Activated naive CD4-positive, alpha-beta T cell treated with anti-CD3 and anti-CD28 coated beads, Interleukin-2, amount 10 ng/mL, durations not matched to agents 7 days and 5 days (primary cell): ENCODE data around the gene COMMD4.
A peak's percentile ranks its signal among the peaks of the same experiment; 100 is the strongest.
"Not testable (repeated sequence)": the region's sequence is repeated elsewhere in the genome, so short reads cannot be mapped to it uniquely, and the experiment has no call there.

Experiments
- CTCF ChIA-PET: fragments of 350-600 bp; sonication (Branson Sonifier 250); formaldehyde crosslinking; loops from one replicate; lab custom pipeline; 2021; ENCODE audit warnings: antibody characterized with exemption; lab: Charles Lee
- DNase-seq: peaks from one replicate; pipeline ENCODE4 v3.0.0-alpha.2; 2020
- H3K27ac Mint-ChIP-seq: one replicate; pipeline ENCODE4 v1.8.0; 2021; ENCODE audit warnings: mild to moderate bottlenecking, moderate library complexity, mixed read lengths
- H3K27me3 Mint-ChIP-seq: one replicate; pipeline ENCODE4 v1.8.0; 2021; ENCODE audit warnings: mild to moderate bottlenecking, mixed read lengths
- H3K36me3 Mint-ChIP-seq: one replicate; pipeline ENCODE4 v1.8.0; 2021; ENCODE audit warnings: mixed read lengths
- H3K4me1 Mint-ChIP-seq: one replicate; pipeline ENCODE4 v1.8.0; 2021; ENCODE audit warnings: mixed read lengths
- H3K4me3 Mint-ChIP-seq: one replicate; pipeline ENCODE4 v1.8.0; 2021; ENCODE audit warnings: mild to moderate bottlenecking, moderate library complexity, mixed read lengths
- H3K9me3 Mint-ChIP-seq: one replicate; pipeline ENCODE4 v1.8.0; 2021; ENCODE audit warnings: mixed read lengths

COMMD4 gene

DNA sequence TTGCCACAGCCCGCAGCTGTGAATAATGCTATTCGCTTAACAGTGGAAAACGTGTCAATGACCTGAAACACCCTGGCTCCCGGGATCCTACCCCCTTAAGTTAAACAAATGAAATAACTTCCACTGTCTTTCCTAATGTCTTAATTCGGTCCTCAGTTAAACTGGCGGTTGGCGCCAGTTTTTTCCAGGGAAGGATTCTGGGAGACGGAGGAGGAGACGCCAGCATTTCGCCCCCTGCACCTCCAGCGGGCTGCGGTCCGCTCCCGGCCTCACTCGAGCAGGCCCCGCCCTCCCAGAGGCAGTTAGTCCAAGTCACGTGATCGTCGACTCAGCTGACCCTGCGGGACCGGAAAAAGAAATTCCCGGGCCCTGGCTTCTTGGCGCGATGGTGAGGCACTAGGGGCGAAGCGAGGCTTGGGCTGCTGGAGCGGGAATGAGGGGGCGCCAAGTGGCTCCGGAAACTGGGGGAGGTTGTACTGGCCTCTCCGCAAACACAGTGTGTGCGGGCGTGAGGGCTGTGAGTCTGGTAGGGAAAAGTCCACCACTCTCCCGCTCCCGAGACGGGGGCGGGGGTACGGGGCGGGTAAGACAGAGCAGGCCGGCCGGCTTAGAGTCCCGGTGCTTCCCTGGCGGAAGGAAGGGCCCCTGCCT lies at the start of gene COMMD4:
COMMD4 (plus strand) TSS at position 359 of the 651 bp plus-strand sequence; CDS start at position 386, 27 bp downstream.
- Mint-ChIP-seq H3K4me3 (peak within 1 kb of the TSS; percentile 98), H3K27me3 (peaks cover 8% of the 10 kb centered on the region), H3K9me3 (no peaks in the 10 kb centered on the region), H3K36me3 (peaks cover 7% of the 10 kb centered on the region), H3K4me1 (peaks cover 29% of the 10 kb centered on the region), H3K27ac (peak within 1 kb of the TSS; percentile 91)
- peak; percentile 92 for DNase-seq
- CTCF ChIA-PET = interaction anchor here (0.9 kb wide), 1 partner anchor 32 kb away, joined by 3 read pairs; no protein-coding TSS in a partner anchor

DNA sequence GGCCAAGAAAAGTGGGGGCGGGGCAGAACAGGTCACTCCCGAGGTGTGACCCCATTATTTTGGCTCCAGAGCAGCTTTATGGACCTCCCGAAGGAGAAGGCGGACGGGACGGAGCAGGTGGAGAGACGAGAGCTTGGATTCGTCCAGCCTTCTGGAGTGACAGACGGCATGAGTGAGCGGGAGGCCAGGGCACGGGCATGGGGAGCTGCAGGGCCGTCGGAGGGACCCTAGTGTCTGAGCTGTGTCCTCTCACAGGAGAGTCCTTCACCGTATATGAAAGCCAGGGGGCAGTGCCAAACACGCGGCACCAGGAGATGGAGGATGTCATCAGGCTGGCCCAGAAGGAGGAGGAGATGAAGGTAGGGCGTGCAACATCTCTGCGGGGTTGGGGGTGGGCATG lies 42.2 kb upstream of the COMMD4 start:
- H3K9me3 Mint-ChIP-seq, CTCF ChIA-PET, H3K4me3 Mint-ChIP-seq, H3K27ac Mint-ChIP-seq, H3K27me3 Mint-ChIP-seq, DNase-seq, H3K36me3 Mint-ChIP-seq, H3K4me1 Mint-ChIP-seq: not testable (repeated sequence)

DNA sequence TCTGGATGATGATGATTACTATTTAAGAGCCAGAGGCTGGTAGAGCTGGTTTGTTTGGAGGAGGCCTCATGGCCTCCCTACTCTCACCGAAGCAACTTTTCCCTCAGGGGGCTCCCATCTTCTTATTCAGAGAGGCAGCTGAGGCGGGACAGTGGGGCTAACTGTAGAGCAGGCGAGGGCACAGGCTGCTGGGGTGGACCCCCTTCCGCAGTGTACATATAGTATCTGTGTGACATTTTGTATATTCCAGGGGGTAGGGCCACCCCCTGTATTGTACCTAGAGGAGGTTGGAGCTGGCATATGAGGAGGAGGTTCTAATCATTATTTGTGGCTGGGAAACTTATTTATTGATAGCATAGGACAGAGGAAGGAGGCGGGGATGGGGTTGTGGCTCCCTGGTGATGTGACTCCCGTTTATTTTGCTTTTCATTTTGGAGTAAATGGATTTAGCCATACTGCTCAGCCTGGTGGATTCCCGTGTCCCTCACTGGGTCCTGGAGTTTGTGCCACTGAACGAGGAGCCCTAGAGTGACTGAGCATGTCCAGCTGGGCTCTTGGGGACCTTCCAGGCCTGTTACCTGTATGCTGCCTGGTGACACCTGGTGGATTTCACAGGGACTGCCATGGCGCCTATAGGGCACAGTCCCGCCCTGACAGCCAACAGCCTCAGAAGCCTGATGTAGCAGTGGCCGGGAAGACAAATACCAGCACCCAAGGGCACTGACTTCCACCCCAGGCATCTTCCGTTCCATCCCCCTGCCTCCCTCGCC lies 37.1 kb upstream of the COMMD4 start:
- not testable (repeated sequence) for H3K9me3 Mint-ChIP-seq, H3K36me3 Mint-ChIP-seq, DNase-seq, H3K4me3 Mint-ChIP-seq, H3K27ac Mint-ChIP-seq, H3K4me1 Mint-ChIP-seq
- peaks cover 15% of the 10 kb centered on the region for H3K27me3 Mint-ChIP-seq
- CTCF ChIA-PET = interaction anchor here (0.8 to 1.6 kb wide), 2 partner anchors 265 to 268 kb away, joined by 3 to 5 read pairs; no protein-coding TSS in a partner anchor

DNA sequence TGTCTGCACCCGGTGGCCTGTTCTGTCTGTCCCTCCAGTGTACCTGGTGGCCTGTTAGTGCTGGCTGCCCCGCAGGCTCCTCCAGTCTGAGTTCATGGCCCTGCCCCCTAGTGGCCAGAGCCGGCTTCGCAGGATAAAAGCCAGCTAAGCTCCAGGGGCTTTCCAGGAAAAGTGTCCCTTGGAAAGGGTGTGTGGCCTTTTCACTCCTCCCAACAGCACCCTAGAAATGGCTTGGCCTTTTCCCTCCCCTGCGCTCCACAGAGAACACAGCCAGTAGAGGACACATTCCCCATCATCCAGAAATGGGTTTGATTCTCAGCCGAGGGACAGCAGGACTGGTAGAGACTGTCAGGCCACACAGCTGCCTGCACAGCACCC lies 36.6 kb upstream of the COMMD4 start:
- H3K27me3 Mint-ChIP-seq = peaks cover 20% of the 10 kb centered on the region
- H3K36me3 Mint-ChIP-seq, H3K4me3 Mint-ChIP-seq, H3K4me1 Mint-ChIP-seq, H3K27ac Mint-ChIP-seq, H3K9me3 Mint-ChIP-seq: not testable (repeated sequence)
- DNase-seq = peak; percentile 76
- CTCF ChIA-PET = interaction anchor here (1.0 to 1.6 kb wide), 3 partner anchors 169 to 270 kb away, joined by 3 read pairs; no protein-coding TSS in a partner anchor

DNA sequence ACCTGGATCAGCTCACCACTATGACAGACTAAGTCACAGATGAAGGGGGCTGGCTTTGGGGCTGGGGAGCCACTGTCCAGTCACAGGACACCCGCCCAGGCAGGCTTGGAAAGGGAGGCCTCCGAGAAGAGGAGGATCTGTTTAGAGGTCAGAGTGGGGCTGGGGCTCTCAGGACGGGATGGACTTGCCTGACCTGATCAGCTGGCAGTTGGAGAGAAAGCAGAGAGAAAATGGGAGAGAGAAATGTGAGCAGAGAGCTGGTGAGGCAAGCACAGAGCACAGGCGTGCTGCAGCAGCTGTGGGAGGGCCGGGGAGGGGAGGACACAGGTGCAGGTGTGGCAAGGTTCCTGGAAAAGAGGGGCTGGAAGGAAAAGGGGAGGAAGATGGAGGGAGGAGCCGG lies 35.8 kb upstream of the COMMD4 start:
- H3K27me3 Mint-ChIP-seq = peaks cover 24% of the 10 kb centered on the region
- not testable (repeated sequence) for H3K27ac Mint-ChIP-seq, H3K9me3 Mint-ChIP-seq, DNase-seq, H3K4me3 Mint-ChIP-seq, H3K36me3 Mint-ChIP-seq
- CTCF ChIA-PET = interaction anchor here (1.0 to 1.6 kb wide), 3 partner anchors 169 to 270 kb away, joined by 3 read pairs; no protein-coding TSS in a partner anchor
- H3K4me1 Mint-ChIP-seq = peaks cover 11% of the 10 kb centered on the region

DNA sequence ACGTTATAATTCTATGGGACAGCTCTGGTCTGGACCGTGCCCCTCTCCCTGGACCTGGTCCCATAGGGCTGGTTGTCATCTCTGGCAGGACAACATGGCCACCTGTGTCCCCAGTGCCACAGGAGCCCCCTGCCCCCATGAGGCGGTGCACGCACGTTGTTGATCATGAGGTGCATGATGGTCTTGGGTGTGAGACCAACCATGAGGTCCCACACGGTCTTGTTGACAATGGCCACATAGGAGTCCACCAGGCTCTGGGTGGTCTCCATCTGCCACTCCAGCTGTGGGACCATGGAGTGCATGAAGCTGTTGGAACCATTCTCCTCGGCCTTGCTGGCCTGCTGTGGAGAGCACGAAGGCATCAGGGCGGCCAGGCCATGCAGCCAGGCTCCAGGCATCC lies 33.5 kb upstream of the COMMD4 start:
- Mint-ChIP-seq H3K4me3 (no peak overlapping the region), H3K36me3 (no peaks in the 10 kb centered on the region), H3K9me3 (no peaks in the 10 kb centered on the region), H3K4me1 (peaks cover 11% of the 10 kb centered on the region), H3K27me3 (peaks cover 38% of the 10 kb centered on the region), H3K27ac (no peak overlapping the region)
- CTCF ChIA-PET = no interaction called here
- DNase-seq = no peak

DNA sequence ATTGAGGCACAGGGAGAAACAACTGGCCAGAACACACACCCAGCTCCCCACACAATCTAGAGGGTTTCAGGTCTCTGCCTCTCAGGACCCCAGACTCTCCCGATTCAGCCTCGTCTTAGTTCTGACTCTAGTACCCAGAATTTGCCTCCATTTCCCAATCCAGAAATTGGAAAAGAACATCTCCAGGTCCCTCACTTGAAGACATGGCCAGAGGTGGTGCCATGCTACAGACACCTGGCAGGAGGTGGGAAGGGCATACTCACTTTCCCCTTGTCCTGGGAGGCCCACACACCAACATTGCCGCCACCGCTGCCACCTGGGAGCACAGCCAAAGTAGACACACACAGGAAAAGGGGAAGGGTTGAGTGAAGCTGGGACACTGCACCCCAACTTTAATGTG lies 33.1 kb upstream of the COMMD4 start:
- DNase-seq, H3K36me3 Mint-ChIP-seq, CTCF ChIA-PET, H3K27ac Mint-ChIP-seq, H3K9me3 Mint-ChIP-seq, H3K4me3 Mint-ChIP-seq: not testable (repeated sequence)
- H3K27me3 Mint-ChIP-seq = peaks cover 43% of the 10 kb centered on the region
- peaks cover 14% of the 10 kb centered on the region for H3K4me1 Mint-ChIP-seq

DNA sequence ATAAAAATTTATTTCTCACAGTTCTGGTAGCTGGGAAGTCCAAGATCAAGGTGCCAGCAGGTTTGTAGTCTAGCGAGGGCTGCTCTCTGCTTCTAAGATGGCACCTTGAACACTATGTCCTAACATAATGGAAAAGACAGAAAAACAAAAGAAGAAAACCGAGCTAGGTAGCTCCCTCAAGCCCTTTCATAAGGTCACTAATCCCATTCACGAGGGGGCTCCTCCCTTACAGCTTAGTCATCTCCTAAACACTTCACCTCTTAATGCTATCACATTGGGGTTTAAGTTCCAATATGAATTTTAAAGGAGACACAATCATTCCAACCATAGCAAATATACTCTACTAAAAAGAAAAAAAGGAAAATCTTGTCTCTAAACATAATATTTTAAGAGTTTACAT lies 29.7 kb upstream of the COMMD4 start:
- peaks cover 58% of the 10 kb centered on the region for H3K27me3 Mint-ChIP-seq
- H3K4me1 Mint-ChIP-seq = peaks cover 17% of the 10 kb centered on the region
- CTCF ChIA-PET = no interaction called here
- DNase-seq = no peak
- H3K36me3 Mint-ChIP-seq = no peaks in the 10 kb centered on the region
- no peak overlapping the region for H3K4me3 Mint-ChIP-seq
- H3K9me3 Mint-ChIP-seq = no peaks in the 10 kb centered on the region
- H3K27ac Mint-ChIP-seq = no peak overlapping the region

DNA sequence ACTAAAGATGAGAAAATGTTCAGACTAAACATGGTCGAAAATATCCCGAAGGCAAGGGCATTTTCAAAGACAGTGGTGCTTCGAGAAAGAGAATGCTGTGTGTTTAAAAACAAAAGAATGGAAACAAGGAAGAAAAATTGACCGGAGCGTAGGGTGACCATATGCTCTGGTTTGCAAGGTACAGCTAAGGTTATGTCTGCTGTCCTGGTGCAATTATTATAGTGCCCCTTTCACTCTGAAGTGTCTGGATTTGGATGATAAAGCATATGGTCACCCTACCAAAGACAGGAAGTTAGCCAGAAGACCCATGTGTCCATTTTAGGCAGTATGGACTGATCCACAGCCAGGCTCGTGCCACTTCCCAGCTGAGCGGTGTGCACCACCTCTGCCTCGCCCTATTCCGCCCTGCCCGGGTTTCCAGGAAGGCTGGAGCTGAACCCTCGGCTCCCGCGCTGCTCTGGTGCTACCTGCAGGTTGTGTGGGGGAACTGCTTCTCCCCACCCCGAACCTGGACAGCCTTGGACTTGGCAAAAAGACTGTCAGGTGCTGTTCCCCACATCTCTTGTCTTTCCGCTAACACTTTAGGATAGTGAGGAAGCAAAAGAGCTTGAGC lies 28.0 kb upstream of the COMMD4 start:
- Mint-ChIP-seq H3K27me3 (peaks cover 44% of the 10 kb centered on the region), H3K9me3 (no peaks in the 10 kb centered on the region), H3K36me3 (no peaks in the 10 kb centered on the region), H3K27ac (no peak overlapping the region), H3K4me3 (no peak overlapping the region), H3K4me1 (peaks cover 22% of the 10 kb centered on the region)
- CTCF ChIA-PET = no interaction called here
- peak; percentile 48 for DNase-seq

DNA sequence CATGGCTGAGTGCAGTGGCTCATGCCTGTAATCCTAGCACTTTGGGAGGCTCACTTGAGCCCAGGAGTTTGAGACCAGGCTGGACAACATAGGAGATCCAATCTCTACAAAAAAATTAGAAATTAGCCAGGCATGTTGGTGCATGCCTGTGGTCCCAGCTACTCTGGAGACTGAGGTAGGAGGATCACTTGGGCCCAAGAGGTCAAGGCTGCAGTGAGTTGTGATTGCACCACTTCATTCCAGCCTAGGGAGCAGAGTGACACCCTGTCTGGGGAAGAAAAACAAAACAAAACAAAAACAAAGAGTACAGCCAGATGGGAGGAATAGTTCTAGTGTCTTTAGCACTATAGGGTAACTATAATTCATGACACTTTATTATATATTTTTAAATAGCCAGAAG lies 26.2 kb upstream of the COMMD4 start:
- Mint-ChIP-seq H3K4me3 (no peak overlapping the region), H3K36me3 (no peaks in the 10 kb centered on the region), H3K9me3 (no peaks in the 10 kb centered on the region), H3K27ac (no peak overlapping the region), H3K4me1 (peaks cover 12% of the 10 kb centered on the region), H3K27me3 (peaks cover 43% of the 10 kb centered on the region)
- DNase-seq = no peak
- CTCF ChIA-PET = no interaction called here

DNA sequence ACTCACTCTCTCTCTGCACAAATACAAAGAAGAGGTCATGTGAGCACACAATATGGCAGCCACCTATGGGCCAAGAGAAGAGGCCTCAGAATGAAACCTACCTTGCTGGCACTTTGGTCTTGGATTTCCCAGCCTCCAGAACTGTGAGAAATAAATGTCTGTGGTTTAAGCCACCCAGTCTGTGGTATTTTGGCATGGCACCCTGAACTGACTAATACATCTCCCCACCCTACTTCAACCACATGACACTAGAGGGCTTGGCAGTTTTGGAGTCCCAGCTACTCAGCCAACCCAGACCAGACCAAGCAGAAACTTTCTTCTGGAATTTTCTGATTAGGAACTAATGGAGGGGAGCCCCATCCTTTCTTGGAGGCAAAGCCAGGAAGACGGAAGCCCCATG lies 23.3 kb upstream of the COMMD4 start:
- peaks cover 30% of the 10 kb centered on the region for H3K27me3 Mint-ChIP-seq
- H3K4me3 Mint-ChIP-seq, H3K9me3 Mint-ChIP-seq, H3K27ac Mint-ChIP-seq, H3K36me3 Mint-ChIP-seq, CTCF ChIA-PET, DNase-seq: not testable (repeated sequence)
- peaks cover 11% of the 10 kb centered on the region for H3K4me1 Mint-ChIP-seq

DNA sequence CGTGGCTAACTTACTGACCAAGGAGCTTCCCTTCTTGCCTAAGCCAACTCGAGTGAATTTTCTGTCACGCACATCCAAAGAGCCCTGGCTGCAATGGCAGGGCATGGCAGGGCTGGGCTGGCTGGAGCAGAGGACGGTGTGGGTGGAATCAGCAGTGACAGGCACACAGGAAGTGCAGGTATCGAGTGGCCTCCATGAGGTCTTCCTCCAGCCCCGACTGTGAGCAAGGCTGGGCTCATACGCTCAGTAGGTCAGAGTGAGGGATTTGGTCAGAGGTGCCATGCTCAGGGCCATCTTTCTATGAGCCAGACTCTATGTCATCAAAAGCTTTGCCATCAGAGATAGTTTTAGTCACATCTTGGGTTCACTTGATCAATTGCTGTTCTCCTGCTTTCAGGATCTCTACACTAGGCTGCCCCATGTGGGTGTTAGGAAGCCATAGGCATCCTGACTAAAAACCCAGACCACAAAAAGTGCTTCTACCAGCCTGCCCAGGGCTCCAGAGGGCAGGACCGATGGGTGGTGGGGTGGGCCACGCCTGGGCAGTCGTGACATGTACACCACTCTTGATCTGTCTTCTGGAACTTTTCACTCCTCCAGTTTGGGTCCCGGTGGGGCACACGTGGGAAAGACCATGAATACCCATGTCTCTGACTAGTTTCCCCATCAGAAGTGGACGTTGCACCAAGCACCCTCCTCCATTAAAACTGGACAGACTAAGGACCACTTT lies 22.6 kb upstream of the COMMD4 start:
- H3K4me3 Mint-ChIP-seq = no peak overlapping the region
- CTCF ChIA-PET = no interaction called here
- peaks cover 6% of the 10 kb centered on the region for H3K4me1 Mint-ChIP-seq
- H3K27me3 Mint-ChIP-seq = peaks cover 23% of the 10 kb centered on the region
- H3K9me3 Mint-ChIP-seq = no peaks in the 10 kb centered on the region
- DNase-seq = no peak
- H3K36me3 Mint-ChIP-seq = no peaks in the 10 kb centered on the region
- no peak overlapping the region for H3K27ac Mint-ChIP-seq

DNA sequence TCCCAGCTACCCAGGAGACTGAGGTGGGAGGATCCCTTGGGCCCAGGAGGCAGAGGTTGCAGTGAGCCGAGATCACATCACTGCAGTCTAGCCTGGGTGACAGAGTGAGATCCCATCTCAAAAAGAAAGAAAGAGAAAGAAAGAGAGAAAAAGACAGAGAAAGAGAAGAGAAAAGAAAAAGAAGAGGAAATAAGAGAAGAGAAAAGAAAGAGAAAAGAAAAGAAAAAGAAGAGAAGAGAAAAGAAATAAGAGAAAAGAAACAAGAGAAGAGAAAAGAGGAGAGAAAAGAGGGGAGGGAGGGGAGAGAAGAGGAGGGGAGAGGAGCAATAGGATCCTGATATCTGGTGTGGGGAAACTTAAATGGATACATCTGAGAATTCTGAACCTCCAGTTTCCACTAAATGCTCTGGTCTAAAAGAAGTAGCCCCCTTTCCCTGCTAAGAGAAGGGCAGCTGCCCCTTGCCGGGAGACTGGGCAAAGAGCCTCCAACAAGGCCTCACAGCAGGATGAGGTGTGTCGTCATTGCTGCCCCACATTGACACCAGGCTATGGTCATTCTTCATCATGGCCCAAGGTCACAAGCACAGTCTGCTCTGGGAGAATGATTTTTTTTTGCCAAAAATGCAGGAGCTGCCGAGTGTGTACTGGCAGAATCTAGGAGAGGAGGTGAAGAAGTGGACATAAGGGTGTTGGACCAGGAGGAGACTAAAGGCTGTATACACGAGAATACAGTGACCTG lies 21.1 kb upstream of the COMMD4 start:
- peaks cover 25% of the 10 kb centered on the region for H3K27me3 Mint-ChIP-seq
- no peaks in the 10 kb centered on the region for H3K9me3 Mint-ChIP-seq
- no peak overlapping the region for H3K27ac Mint-ChIP-seq
- H3K4me1 Mint-ChIP-seq = peaks cover 9% of the 10 kb centered on the region
- H3K4me3 Mint-ChIP-seq = no peak overlapping the region
- CTCF ChIA-PET = no interaction called here
- no peak for DNase-seq
- H3K36me3 Mint-ChIP-seq = no peaks in the 10 kb centered on the region
